ENCODE results near the gene PFKFB4.

The PFKFB4 gene

DNA sequence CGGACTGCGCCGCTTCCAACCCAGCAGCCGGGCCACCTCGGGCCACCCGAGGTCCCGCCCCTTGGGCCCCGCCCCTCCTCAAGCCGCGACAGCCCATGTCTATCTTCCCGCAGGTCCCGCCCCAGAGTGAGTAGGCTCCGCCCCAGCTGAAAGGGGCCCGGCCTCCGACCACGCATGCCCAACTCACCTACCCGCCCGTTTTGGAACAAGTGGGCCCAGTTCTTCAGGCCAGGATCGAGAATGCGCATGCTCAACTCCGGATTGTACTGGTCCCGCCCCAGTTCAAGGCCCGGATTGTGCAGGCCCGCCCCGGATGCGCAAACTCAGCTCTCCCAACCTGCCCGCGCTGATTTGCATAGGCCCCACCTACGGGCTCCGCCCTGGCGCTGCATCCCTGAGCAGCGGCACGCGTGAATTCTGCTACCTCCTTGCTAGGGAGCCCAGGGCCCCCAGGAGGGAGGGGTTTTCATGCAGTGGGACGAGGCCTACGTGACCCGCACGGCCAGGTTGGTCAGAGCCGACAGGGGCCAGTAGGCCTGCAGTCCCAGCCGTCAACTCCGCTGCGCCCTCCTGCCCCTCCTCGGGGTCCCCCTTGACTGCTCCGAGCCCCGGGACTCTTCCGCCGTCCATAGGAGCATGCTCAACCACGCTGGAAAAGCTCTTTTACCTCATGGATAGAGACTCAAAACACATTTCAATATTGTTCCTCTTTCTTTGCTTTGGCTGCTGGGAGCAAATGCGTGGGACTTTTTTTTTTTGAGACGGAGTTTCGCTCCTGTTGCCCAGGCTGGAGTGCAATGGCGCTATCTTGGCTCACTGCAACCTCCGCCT is at the start of gene PFKFB4:
TSS of gene PFKFB4 (minus strand) at position 8 of the 831 bp plus-strand sequence. CDS start 26 bp downstream, outside the sequence.
- peak; percentile 99 for DNase-seq

GRCh38 chr3:48601622-48601994 is 45.0 kb upstream of the PFKFB4 start:
- DNase-seq: no peak

GRCh38 chr3:48600711-48601621 is 44.4 kb upstream of the PFKFB4 start:
- no peak for DNase-seq

DNA sequence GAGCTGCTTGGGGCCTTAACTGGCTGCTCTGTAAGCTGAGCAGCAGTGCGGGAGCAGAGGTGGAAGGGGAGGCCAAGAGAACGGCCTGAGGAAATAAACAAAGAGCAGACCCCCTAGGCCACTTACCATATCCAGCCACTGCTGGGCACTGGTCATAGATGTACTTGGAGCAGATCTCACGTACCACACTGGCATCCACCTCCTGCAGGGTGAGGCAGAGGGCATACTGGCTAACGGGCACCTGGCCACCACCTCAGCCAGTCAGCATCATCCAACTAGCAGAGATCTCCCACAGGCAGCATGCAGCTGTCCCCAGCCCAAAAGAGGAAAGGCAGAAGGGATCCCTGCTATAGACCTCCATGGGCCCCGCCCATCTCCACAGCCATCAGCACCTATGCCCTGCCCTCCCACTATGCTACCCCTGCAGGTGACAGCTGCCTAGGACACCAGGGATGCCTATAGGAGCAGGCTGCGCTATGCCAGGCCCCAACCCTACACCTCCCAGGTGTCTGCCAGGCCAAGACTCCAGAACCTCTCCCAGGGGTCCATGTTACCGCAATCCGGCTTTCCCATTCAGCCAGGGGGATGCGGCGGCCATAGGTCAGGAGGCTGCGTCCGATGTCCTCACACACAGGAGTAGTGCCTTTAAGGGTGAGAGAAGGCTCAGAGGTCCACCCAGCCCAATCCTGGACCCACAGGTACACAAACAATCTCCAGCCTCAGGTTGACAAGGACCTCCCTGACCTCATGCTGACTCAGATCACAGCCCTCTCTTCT is 43.1 kb upstream of the PFKFB4 start:
- no peak for DNase-seq

DNA sequence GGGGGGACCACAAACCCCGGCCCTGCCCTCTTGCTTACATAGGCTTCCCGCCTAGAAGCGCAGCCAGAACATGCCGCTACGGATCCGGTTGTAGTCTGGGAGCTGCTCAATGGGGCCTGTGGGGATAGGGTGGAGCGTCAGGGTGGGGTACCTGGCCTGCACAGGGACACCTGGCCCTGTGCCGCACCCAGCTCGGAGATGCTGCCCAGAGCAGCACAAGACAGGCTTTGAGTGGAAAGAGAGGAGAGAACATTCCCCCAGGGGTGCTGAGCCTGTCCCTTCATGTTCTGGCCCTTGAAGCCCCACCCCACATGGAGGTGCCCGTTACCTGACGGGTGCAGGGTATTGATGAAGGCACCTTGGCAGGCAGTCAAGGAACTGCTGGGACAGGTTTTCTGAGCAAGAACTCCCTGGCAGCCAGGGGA is 42.5 kb upstream of the PFKFB4 start:
- no peak for DNase-seq

- peak; percentile 58 for DNase-seq
Observed at GRCh38 chr3:48598323-48599076, 41.9 kb upstream of the PFKFB4 start.

GRCh38 chr3:48597408-48597800 is 40.8 kb upstream of the PFKFB4 start:
- DNase-seq: no peak

- DNase-seq: no peak
Observed at GRCh38 chr3:48596676-48597407, 40.2 kb upstream of the PFKFB4 start.

GRCh38 chr3:48596157-48596556 is 39.6 kb upstream of the PFKFB4 start:
- DNase-seq: no peak

- DNase-seq: no peak
Observed at GRCh38 chr3:48595526-48596121, 39.0 kb upstream of the PFKFB4 start.

DNA sequence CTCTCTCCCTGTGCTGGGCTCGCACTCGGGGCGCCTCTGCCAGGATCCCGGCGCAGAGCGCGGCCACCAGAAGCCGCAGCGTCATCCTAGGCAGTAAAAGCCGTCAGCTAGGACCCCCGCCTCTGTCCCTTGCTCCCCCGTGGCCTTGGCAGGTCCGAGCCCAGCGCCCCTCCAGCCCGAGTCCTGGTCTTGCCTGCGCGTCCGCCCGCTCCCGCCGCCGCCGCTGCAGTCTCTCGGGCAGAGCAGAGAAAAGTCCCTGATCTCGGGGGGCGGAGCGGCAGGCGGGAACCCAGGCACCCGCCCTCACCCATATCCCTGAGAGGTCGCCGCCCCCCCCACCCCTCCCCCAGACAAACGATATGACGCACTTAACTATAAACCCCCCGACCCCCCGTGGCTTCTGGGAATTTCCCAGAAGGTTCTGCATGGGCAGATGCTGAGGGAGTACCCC is 38.5 kb upstream of the PFKFB4 start, which contains the start of gene COL7A1:
TSS of gene COL7A1 (minus strand) at position 255 of the 451 bp plus-strand sequence. CDS start at position 85, 170 bp downstream.
- no peak for DNase-seq

DNA sequence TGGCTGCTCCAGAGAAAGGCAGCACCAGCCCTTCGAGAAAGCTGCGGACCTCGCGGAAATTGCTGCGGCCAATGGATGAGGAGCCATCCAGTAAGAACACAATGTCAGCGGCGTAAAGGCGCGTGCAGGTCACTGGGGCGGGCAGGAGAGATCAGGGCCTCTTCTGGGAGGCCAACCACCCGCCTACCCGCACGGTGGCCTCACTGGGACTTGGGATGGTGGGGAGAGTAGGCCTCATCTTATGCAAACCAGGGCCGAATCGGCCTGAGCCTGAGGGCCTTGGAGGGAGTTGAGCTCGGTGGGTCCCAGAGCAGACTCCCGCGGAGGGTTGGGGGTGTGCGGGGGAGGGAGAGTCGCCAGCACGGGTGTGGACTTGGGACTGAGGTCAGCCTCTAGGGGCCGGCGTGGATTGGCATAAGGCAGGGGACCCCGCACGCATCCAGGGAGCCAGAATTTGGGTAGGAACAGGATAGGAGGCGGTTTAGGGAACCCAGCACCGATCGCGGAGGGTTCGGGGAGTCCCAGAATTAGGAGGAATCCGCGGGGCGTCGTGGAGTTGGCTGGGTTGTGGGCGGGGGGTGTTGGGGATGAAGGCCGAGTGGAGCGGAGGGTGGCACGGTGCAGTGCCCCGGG is 37.9 kb upstream of the PFKFB4 start:
- no peak for DNase-seq

DNA sequence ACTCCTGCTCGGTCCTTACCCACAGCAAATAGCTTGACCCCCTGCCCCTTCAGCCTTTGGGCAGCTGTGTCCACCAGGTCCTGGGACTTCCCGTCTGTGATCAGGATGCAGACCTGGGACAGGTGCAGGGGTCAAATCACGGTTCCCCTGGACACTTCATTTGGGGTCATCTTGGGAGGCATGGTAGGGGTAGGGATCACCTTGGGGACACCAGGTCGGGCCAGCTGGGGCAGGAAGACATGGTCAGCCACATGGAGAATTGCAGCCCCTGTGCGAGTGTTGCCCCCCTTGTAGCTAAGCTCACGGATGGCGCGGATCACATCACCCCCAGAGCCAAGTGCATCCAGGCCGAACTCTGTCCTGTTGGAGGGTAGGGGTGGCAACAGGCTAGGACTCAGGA is 36.7 kb upstream of the PFKFB4 start:
- no peak for DNase-seq

- no peak for DNase-seq
Observed at GRCh38 chr3:48592519-48593087, 36.0 kb upstream of the PFKFB4 start.

DNA sequence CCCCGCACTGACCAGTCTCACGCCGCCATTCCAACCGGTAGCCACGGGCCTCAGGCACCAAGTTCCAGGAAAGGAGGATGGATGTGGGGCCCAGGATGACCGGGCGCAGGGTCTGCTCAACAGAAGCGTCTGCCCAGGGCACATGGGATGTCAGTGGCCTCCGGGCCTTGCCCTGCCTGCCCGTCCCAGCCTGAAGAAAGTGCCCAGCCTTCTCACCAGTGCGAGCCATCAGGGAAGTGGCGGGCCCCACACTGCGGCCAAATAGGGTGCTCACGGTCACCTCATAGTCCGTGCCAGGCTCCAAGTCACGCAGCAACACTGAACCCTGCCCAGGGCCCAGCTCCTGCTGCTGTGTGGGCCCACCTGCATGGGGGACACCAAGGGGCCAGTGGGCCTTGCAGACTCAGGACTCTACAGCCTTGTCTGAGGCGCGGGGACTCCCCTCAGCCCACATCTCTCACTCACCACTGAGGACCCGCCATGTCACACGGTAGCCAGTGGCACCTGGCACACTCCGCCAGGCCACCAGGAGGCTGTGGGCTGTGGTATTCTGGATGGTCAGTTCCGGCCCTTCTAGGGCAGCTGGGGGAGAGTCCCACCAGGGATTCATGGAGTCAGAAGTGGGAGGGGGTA is 35.4 kb upstream of the PFKFB4 start:
- no peak for DNase-seq

DNA sequence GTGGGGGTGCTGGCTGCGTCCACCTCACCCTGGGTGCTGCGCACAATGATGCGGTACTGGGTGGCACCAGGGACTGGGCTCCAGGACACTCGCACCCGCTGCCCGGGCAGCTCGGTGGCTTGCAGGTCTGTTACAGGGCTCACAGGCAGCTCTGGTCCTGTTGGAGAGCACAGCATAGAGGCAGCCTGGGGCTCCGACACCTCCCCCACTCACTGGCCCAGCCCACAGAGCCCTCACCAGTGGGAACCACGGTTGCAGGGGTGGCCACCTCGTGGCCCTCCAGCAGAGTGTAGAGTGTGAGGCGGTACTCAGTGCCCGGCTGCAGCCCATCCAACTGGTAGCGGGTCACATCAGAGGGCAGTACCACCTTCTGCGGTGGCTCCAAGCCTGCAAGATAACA is 34.8 kb upstream of the PFKFB4 start:
- DNase-seq: no peak

DNA sequence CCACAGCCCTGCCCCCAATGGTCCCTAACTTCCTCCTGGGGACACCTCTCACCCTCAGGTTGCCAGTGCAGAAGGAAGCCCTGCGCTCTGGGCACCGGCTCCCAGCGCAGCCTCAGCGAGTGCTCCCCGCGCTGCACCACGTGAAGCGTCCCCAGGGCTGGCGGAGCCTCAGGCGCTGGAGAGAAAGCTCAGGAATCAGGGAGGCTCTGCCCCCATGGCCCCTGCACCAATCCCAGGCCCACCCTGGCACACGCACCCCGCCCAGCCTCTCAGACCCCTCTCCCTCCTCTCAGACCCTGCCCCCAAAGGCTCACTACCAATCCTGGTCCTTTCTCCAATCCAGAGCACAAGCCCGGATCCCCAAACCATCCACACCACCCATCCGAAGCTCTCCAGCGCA is 31.6 kb upstream of the PFKFB4 start:
- no peak for DNase-seq

- DNase-seq: no peak
Observed at GRCh38 chr3:48587686-48588085, 31.1 kb upstream of the PFKFB4 start.

DNA sequence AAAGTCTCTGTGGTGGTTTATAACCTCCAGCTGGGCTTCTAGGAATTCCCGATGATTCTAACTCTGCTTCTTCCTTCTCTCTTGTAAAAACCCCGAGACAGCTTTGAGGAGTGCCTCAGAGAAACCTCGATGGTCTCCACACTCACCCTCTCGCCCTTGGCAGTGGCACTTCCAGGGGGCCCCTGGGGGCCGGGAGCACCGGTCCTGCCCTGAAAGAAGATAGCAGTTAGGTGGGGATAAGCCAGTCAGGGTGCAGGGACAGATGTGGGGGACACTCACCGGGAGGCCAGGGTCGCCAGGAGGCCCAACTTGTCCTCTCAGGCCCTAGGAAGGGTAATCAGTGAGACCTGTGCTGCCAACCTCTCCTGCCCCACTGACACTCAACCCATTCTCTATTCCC is 28.8 kb upstream of the PFKFB4 start:
- DNase-seq: no peak

DNA sequence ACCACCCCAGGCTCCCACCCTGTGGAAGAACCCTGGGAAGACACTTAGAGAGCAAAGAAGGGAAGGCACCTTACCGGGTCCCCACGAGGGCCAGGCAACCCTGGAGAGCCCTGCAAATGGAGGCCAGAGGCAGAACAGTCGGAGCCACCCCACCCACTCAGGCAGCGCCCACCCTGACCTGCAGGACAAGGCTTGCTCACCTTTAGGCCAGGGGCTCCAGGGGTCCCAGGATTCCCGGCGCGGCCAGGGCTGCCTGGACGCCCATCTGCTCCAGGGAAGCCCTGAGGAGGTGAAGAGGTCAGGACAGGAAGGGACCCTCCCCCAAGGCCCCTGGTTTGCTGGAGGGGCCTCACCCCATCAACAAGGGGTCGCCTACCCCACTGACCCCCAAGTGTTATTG is 28.2 kb upstream of the PFKFB4 start:
- DNase-seq: no peak

Data from right hindlimb (tissue), 1 donor.